Parathyroid adenoma (tissue), 2 donors: Measurements from ENCODE around the gene WDPCP.
"Not testable (repeated sequence)": the region's sequence is repeated elsewhere in the genome, so short reads cannot be mapped to it uniquely, and the experiment has no call there.

ENCODE experiments used
- H2AFZ ChIP-seq: fragments of 300-600 bp; sonication (generic); one replicate; pipeline ENCODE4 v1.7.0; 2017; ENCODE audit warnings: antibody characterized with exemption, mild to moderate bottlenecking
- H3K27ac ChIP-seq: fragments of 300-600 bp; sonication (generic); one replicate; pipeline ENCODE4 v1.7.0; 2017
- H3K27me3 ChIP-seq: fragments of 300-600 bp; sonication (generic); one replicate; pipeline ENCODE4 v1.7.0; 2017; ENCODE audit warnings: low read length; ENCODE audit not compliant: control insufficient read depth, insufficient read depth
- H3K36me3 ChIP-seq: fragments of 300-600 bp; sonication (generic); one replicate; pipeline ENCODE4 v1.7.0; 2017; ENCODE audit warnings: low read length; ENCODE audit not compliant: control insufficient read depth, insufficient read depth
- H3K4me1 ChIP-seq: fragments of 300-600 bp; sonication (generic); one replicate; pipeline ENCODE4 v1.7.0; 2017; ENCODE audit warnings: control low read depth
- H3K4me2 ChIP-seq: fragments of 300-600 bp; sonication (generic); one replicate; pipeline ENCODE4 v1.7.0; 2017; ENCODE audit warnings: low read length
- H3K4me3 ChIP-seq: fragments of 300-600 bp; sonication (generic); one replicate; pipeline ENCODE4 v1.7.0; 2017; ENCODE audit warnings: low read depth, low read length
- H3K79me2 ChIP-seq: fragments of 300-600 bp; sonication (generic); one replicate; pipeline ENCODE4 v1.7.0; 2017; ENCODE audit warnings: control low read depth
- H3K9ac ChIP-seq: fragments of 300-600 bp; sonication (generic); one replicate; pipeline ENCODE4 v1.7.0; 2017; ENCODE audit warnings: mild to moderate bottlenecking
- H3K9me3 ChIP-seq: fragments of 300-600 bp; sonication (generic); one replicate; pipeline ENCODE4 v1.7.0; 2017; ENCODE audit warnings: low read length; ENCODE audit not compliant: control insufficient read depth
- TF ChIP-seq, protein P1 (sequence below): fragments of 300-600 bp; sonication (generic); IDR thresholded peaks from one replicate; pipeline ENCODE4 v1.7.0; 2017; ENCODE audit warnings: antibody characterized with exemption, mild to moderate bottlenecking
- donor health status: primary hyperparathyroidism.

WDPCP gene

DNA sequence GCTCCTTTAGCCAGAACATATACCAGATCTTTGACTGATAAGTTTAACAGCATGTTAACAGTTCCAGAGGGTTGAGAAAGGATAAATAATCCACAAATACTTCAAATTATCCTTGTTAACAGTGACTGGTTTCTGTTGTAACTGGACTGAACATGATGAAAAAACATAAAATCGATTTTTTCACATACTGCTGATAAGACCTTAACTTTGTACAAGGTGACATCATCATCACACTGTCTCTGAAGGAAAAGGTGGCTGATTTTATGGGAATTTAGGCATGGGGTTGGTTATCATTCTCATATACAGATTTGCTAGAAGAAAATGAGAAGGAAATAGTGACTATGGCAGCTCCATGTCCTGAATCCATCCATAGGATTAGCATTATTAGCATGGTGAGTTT, 501.6 kb downstream of the WDPCP start:
- Histone ChIP-seq H3K27me3 (no peaks in the 10 kb centered on the region), H3K9me3 (no peaks in the 10 kb centered on the region), H3K4me3 (no peak overlapping the region), H3K4me2 (no peak overlapping the region), H3K36me3 (no peaks in the 10 kb centered on the region), H3K79me2 (no peaks in the 10 kb centered on the region), H3K4me1 (no peaks in the 10 kb centered on the region), H3K9ac (no peak overlapping the region), H3K27ac (no peak overlapping the region), H2AFZ (no peak overlapping the region)
- TF ChIP-seq, protein P1, sequence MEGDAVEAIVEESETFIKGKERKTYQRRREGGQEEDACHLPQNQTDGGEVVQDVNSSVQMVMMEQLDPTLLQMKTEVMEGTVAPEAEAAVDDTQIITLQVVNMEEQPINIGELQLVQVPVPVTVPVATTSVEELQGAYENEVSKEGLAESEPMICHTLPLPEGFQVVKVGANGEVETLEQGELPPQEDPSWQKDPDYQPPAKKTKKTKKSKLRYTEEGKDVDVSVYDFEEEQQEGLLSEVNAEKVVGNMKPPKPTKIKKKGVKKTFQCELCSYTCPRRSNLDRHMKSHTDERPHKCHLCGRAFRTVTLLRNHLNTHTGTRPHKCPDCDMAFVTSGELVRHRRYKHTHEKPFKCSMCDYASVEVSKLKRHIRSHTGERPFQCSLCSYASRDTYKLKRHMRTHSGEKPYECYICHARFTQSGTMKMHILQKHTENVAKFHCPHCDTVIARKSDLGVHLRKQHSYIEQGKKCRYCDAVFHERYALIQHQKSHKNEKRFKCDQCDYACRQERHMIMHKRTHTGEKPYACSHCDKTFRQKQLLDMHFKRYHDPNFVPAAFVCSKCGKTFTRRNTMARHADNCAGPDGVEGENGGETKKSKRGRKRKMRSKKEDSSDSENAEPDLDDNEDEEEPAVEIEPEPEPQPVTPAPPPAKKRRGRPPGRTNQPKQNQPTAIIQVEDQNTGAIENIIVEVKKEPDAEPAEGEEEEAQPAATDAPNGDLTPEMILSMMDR: no peak

DNA sequence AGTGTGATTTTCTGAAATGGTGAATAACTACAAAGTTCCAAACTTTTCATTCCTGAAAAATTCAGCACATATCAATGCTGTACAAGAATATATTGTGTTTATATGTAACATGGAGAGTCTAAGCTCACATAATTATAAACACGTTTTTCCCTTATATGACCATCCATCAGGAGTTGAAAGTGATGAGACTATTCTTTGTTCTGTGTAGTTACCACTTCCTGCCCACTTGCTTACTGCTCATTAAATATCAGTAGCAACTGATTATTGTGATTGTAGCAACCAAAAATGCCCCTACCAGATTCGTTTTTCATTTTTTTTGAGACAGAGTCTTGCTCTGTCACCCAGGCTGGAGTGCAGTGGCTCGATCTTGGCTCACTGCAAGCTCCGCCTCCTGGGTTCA, 506.9 kb downstream of the WDPCP start:
- Histone ChIP-seq H3K4me3 (no peak overlapping the region), H3K79me2 (no peaks in the 10 kb centered on the region), H3K9ac (no peak overlapping the region), H3K9me3 (no peaks in the 10 kb centered on the region), H3K4me1 (no peaks in the 10 kb centered on the region), H3K4me2 (no peak overlapping the region), H3K36me3 (no peaks in the 10 kb centered on the region), H3K27me3 (no peaks in the 10 kb centered on the region), H2AFZ (no peak overlapping the region), H3K27ac (no peak overlapping the region)
- TF ChIP-seq, protein P1: no peak

DNA sequence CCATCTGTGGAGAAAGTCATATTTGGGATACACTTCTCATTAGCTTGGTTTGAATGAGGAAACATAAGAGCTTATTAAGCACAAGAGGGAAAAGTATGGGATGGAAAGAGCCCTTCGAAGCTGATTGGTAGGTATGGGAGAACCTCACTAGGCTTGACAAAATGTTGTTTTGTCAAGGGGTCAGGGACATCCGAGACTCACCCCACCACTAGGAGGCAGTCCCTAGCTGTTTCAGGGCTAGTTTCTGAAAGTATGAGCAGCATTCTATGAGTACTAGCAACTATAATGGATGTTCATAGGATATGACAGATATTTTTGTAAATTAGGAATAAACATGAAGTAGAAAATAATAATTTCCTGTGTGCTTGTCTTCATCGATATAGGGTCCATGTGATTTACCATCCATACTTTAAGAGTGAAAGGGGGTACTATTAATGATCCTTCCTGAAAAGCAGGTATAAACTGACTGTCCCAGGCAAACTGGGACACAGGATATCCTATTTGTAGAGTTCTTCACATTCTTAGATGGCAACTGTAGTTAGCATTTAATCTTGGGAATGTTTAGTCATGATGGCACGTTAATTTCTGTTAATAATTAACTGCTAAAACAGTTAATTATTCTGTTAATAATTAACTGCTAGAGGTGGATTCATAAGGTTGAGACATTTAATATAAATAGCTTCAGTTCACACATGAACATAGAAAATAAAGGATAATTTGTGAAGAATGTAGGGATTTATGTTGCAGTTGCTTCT, 509.2 kb downstream of the WDPCP start:
- Histone ChIP-seq H3K79me2 (no peaks in the 10 kb centered on the region), H2AFZ (no peak overlapping the region), H3K4me3 (no peak overlapping the region), H3K27ac (no peak overlapping the region), H3K9me3 (no peaks in the 10 kb centered on the region), H3K4me1 (no peaks in the 10 kb centered on the region), H3K9ac (no peak overlapping the region), H3K36me3 (no peaks in the 10 kb centered on the region), H3K27me3 (no peaks in the 10 kb centered on the region), H3K4me2 (no peak overlapping the region)
- TF ChIP-seq, protein P1: no peak

DNA sequence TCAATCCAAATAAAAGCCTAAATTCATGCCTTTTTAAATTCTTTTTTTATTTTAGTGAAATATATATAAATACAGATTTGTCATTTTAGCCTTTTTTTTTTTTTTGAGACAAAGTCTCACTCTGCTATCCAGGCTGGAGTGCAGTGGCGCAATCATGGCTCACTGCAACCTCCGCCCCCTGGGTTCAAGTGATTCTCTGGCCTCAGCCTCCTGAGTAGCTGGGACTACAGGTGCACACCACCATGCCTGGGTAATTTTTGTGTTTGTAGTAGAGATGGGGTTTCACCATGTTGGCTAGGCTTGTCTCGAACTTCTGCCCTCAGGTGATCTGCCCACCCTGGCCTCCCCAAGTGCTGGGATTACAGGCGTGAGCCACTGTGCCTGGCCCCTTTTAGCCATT, 513.9 kb downstream of the WDPCP start:
- H3K36me3 ChIP-seq, H3K4me2 ChIP-seq, H3K27me3 ChIP-seq, H3K4me3 ChIP-seq, H2AFZ ChIP-seq, H3K9ac ChIP-seq, H3K4me1 ChIP-seq, H3K79me2 ChIP-seq, H3K27ac ChIP-seq, H3K9me3 ChIP-seq: not testable (repeated sequence)

DNA sequence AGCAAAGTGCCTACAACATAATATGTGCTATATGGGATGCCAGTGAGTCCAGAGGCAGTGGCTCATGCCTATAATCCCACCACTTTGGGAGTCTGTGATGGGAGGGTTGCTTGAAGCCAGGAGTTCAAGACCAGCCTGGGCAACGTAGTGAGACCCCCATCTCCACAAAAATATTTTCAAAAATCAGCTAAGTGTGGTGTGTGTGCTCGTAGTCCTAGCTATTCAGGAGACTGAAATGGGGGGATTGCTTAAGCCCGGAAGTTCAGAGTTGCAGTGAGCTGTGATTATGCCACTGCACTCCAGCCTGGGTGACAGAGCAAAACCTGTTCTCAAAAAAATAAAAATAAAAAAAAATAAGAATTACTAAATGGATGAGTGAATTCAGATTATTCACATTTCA, 514.3 kb downstream of the WDPCP start:
- Histone ChIP-seq H3K4me3 (no peak overlapping the region), H3K27ac (no peak overlapping the region), H2AFZ (no peak overlapping the region), H3K4me2 (no peak overlapping the region), H3K79me2 (no peaks in the 10 kb centered on the region), H3K9ac (no peak overlapping the region), H3K27me3 (no peaks in the 10 kb centered on the region), H3K4me1 (no peaks in the 10 kb centered on the region), H3K9me3 (no peaks in the 10 kb centered on the region), H3K36me3 (no peaks in the 10 kb centered on the region)
- TF ChIP-seq, protein P1: no peak
